OCI-LY3 (cell line): ENCODE results near the gene KL.

Experiments used
- H2AFZ ChIP-seq: fragments of 200-600, 300-600 bp; shearing (Covaris generic); 2 replicates; pipeline ENCODE4 v1.6.0; 2014; ENCODE audit warnings: antibody characterized with exemption, low read depth, low read length
- H3K27ac ChIP-seq: fragments of 200-600, 300-600 bp; sonication (generic); 2 replicates; pipeline ENCODE4 v1.5.1; 2014; ENCODE audit warnings: mild to moderate bottlenecking, low read length, moderate library complexity, mixed read lengths
- H3K27me3 ChIP-seq: fragments of 200-600, 300-600 bp; sonication (generic); 2 replicates; pipeline ENCODE4 v1.6.1; 2014; ENCODE audit warnings: low read depth, low read length, mixed read lengths
- H3K36me3 ChIP-seq: fragments of 200-600, 300-600 bp; sonication (generic); replicated peaks from 2 replicates; pipeline ENCODE3; 2014; ENCODE audit warnings: low read depth, low read length, mixed read lengths
- H3K4me1 ChIP-seq: fragments of 300-600, 200-600 bp; sonication (generic); 2 replicates; pipeline ENCODE4 v1.6.1; 2014; ENCODE audit warnings: low read length, mixed read lengths
- H3K4me2 ChIP-seq: fragments of 200-600, 300-600 bp; sonication (generic); 2 replicates; pipeline ENCODE4 v1.6.1; 2014; ENCODE audit warnings: low read length, mixed read lengths
- H3K4me3 ChIP-seq: fragments of 300-600, 200-600 bp; sonication (generic); 2 replicates; pipeline ENCODE4 v1.5.1; 2014; ENCODE audit warnings: antibody characterized with exemption, mild to moderate bottlenecking, low read length, moderate library complexity
- H3K79me2 ChIP-seq: fragments of 300-600, 200-600 bp; shearing (Covaris generic); 2 replicates; pipeline ENCODE4 v1.6.1; 2014; ENCODE audit warnings: mild to moderate bottlenecking, low read length, mixed read lengths
- H3K9ac ChIP-seq: fragments of 300-600, 200-600 bp; shearing (Covaris generic); 2 replicates; pipeline ENCODE4 v1.6.0; 2014; ENCODE audit warnings: mild to moderate bottlenecking, low read length, moderate library complexity
- H3K9me3 ChIP-seq: fragments of 200-600, 300-600 bp; shearing (Covaris generic); 2 replicates; pipeline ENCODE4 v1.6.1; 2014; ENCODE audit warnings: low read length, mixed read lengths; ENCODE audit not compliant: insufficient read depth
- H4K20me1 ChIP-seq: fragments of 200-600, 300-600 bp; sonication (generic); 2 replicates; pipeline ENCODE4 v1.6.1; 2016; ENCODE audit warnings: low read length, mixed read lengths; ENCODE audit not compliant: insufficient read depth
- EZH2phosphoT487 ChIP-seq: fragments of 200-600 bp; shearing (Covaris generic); IDR thresholded peaks from 2 replicates; pipeline ENCODE4 v1.6.1; 2018; ENCODE audit warnings: antibody characterized with exemption, mixed run types, low read depth
- TF ChIP-seq, protein P1 (sequence below): fragments of 200-600, 300-600 bp; sonication (generic); IDR thresholded peaks from 2 replicates; pipeline ENCODE4 v1.5.1; 2014; ENCODE audit warnings: antibody characterized with exemption, low read length, low read depth

The KL gene

DNA sequence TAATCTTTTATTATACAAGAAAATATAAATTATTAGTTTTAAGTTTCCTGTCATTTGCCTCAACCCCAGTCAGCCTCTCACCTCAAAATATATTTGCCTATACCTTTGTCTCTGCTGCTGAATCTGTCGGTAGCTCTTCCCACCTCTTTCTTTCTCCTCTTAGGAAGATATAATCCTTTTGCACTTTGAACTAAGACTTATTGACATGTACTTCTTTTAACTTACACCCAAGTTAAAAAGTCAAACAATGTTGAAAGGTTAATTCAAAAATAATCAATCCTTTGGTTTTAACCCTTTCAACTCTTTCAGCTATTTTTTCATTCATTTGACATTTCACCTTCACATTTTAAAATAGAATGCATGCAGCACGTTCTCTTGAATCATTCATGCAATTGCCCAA, 9.0 kb upstream of the KL start:
- H3K79me2 ChIP-seq: no peaks in the 10 kb centered on the region
- no peaks in the 10 kb centered on the region for H3K27me3 ChIP-seq
- no peaks in the 10 kb centered on the region for H3K4me1 ChIP-seq
- H2AFZ ChIP-seq: no peak overlapping the region
- no peak overlapping the region for H3K4me3 ChIP-seq
- peaks cover 2% of the 10 kb centered on the region for H3K36me3 ChIP-seq
- H3K27ac ChIP-seq: no peak overlapping the region
- H3K9me3 ChIP-seq: peaks cover 15% of the 10 kb centered on the region
- no peak overlapping the region for H3K4me2 ChIP-seq
- H3K9ac ChIP-seq: no peak overlapping the region
- H4K20me1 ChIP-seq: no peaks in the 10 kb centered on the region
- TF ChIP-seq EZH2phosphoT487: no peak
- TF ChIP-seq, protein P1, sequence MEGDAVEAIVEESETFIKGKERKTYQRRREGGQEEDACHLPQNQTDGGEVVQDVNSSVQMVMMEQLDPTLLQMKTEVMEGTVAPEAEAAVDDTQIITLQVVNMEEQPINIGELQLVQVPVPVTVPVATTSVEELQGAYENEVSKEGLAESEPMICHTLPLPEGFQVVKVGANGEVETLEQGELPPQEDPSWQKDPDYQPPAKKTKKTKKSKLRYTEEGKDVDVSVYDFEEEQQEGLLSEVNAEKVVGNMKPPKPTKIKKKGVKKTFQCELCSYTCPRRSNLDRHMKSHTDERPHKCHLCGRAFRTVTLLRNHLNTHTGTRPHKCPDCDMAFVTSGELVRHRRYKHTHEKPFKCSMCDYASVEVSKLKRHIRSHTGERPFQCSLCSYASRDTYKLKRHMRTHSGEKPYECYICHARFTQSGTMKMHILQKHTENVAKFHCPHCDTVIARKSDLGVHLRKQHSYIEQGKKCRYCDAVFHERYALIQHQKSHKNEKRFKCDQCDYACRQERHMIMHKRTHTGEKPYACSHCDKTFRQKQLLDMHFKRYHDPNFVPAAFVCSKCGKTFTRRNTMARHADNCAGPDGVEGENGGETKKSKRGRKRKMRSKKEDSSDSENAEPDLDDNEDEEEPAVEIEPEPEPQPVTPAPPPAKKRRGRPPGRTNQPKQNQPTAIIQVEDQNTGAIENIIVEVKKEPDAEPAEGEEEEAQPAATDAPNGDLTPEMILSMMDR: no peak

DNA sequence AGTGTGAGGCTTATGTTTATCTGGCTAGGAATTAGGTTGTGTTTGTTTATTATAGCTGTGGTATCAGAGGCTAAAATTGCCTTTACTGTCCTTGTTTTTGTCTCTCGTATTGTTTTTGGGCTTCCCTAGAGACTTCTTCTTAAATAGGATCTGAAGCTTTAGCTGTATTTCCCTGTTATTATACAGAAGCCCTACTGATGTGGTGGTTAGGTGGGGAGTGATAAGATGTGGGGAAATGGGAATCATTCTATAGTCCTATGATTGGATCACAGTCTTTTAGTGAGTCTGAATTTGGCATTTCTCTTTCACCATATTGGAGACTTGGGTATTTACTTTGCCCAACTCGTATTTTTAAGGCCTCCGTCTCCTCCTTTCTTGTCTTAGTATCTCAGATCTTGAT, 8.3 kb upstream of the KL start:
- H4K20me1 ChIP-seq: no peaks in the 10 kb centered on the region
- H2AFZ ChIP-seq: no peak overlapping the region
- TF ChIP-seq, protein P1: no peak
- no peak for TF ChIP-seq EZH2phosphoT487
- no peak overlapping the region for H3K4me2 ChIP-seq
- no peak overlapping the region for H3K27ac ChIP-seq
- no peak overlapping the region for H3K9ac ChIP-seq
- H3K27me3 ChIP-seq: no peaks in the 10 kb centered on the region
- no peak overlapping the region for H3K4me3 ChIP-seq
- no peaks in the 10 kb centered on the region for H3K4me1 ChIP-seq
- peaks cover 15% of the 10 kb centered on the region for H3K9me3 ChIP-seq
- peaks cover 2% of the 10 kb centered on the region for H3K36me3 ChIP-seq
- no peaks in the 10 kb centered on the region for H3K79me2 ChIP-seq

DNA sequence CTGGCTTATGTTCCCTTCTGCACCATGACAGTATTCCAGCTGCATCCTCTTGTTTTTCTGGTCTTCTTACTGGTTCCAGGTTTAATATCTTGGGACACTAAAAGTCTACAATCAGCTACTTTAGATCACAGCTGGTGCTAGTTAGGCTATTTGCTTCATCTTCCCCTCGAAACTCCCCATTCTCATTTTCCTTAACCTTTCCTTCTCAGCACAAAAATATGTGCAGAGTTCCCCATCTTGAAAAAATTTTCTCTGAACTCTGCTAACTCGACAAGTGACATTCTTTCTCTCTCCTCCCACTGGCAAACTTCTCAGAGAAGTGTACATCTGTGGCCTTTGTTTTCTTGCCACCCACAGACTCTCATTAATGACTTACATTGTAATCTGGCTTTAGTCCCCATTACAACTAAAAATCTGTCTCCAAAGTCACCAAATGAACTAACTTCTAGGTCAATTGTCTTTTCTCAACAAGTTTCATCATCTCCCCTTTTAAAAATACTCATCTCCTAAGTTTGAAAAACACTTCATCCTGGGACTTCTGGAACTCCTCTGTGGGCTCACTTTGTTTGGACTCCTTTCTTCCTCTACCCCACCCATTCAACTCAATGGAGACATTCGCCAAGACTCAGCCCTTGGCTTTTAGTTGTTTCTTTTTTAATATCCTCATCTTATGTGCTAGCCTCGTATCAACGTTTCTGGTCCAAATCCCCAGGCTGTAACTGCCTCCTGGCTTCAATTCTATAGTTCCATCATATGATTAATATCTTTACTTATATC, 7.1 kb upstream of the KL start:
- Histone ChIP-seq H3K4me2 (no peak overlapping the region), H3K9me3 (peaks cover 15% of the 10 kb centered on the region), H4K20me1 (no peaks in the 10 kb centered on the region), H3K9ac (no peak overlapping the region), H3K79me2 (no peaks in the 10 kb centered on the region), H3K36me3 (peaks cover 2% of the 10 kb centered on the region), H2AFZ (no peak overlapping the region), H3K4me3 (no peak overlapping the region), H3K4me1 (no peaks in the 10 kb centered on the region), H3K27ac (no peak overlapping the region), H3K27me3 (no peaks in the 10 kb centered on the region)
- TF ChIP-seq, protein P1: no peak
- TF ChIP-seq EZH2phosphoT487: no peak

DNA sequence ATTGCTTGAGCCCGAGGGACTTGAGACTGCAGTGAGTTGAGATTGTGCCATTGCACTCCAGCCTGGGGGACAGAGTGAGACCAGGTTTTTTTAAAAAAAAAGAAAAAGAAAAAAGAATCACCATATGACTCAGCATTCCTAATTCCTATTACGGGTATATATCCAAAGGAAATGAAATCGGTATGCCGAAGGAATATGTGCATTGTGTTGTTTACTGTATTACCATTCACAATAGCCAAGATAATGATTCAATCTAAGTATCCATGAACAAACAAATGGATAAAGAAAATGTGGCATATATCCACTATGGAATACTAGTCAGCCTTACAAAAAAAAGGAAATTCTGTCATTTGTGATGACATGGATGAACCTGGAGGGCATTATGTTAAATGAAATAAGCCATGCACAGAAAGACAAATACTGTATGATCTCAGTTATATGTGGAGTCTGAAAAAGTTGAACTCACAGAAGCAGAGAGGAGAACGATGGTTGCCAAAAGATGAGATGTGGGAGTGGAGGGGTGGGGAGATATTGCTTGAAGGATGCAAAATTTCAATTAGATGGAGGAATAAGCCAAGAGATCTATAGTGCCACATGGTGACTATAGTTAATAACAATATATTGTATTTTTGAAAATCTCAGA, 4.3 kb upstream of the KL start:
- no peak overlapping the region for H3K4me3 ChIP-seq
- no peak overlapping the region for H3K9ac ChIP-seq
- peaks cover 15% of the 10 kb centered on the region for H3K9me3 ChIP-seq
- no peaks in the 10 kb centered on the region for H3K79me2 ChIP-seq
- H3K27ac ChIP-seq: no peak overlapping the region
- H3K4me2 ChIP-seq: no peak overlapping the region
- TF ChIP-seq, protein P1: no peak
- TF ChIP-seq EZH2phosphoT487: no peak
- H2AFZ ChIP-seq: no peak overlapping the region
- H3K27me3 ChIP-seq: no peaks in the 10 kb centered on the region
- H3K4me1 ChIP-seq: no peaks in the 10 kb centered on the region
- H4K20me1 ChIP-seq: no peaks in the 10 kb centered on the region
- peaks cover 2% of the 10 kb centered on the region for H3K36me3 ChIP-seq
